ENCODE data around the gene GPR141. TPM values are rescaled to one million over a fixed set of nuclear protein-coding genes. Genes with fewer than 3 reads are reported as not detected.

The GPR141 gene
- total RNA-seq, 1 donor from 2014 or later: not detected

GRCh38 chr7:37656913-37657530 lies 26.5 kb upstream of the GPR141 start:
- no peaks in the 10 kb centered on the region for H3K36me3 Mint-ChIP-seq
- H3K27me3 Mint-ChIP-seq: peaks cover 4% of the 10 kb centered on the region
- H3K4me1 Mint-ChIP-seq (ENCODE audit: unreplicated experiment): no peaks in the 10 kb centered on the region
- no peak for DNase-seq (ENCODE audit: extremely low spot score, unreplicated experiment)
- H3K27ac Mint-ChIP-seq: no peak overlapping the region
- no peak overlapping the region for H3K4me3 Mint-ChIP-seq
- H3K9me3 Mint-ChIP-seq: no peaks in the 10 kb centered on the region
- no peak for TF ChIP-seq CTCF (conservative IDR thresholded peaks at IDR 0.05)

- Mint-ChIP-seq H3K9me3 (no peaks in the 10 kb centered on the region), H3K4me1 (ENCODE audit: unreplicated experiment) (no peaks in the 10 kb centered on the region), H3K27ac (no peak overlapping the region), H3K4me3 (no peak overlapping the region), H3K27me3 (peaks cover 4% of the 10 kb centered on the region), H3K36me3 (no peaks in the 10 kb centered on the region)
- no peak for TF ChIP-seq CTCF (conservative IDR thresholded peaks at IDR 0.05)
- no peak for DNase-seq (ENCODE audit: extremely low spot score, unreplicated experiment)
Measured at GRCh38 chr7:37657816-37658215, 25.8 kb upstream of the GPR141 start.

GRCh38 chr7:37659971-37660565 lies 23.5 kb upstream of the GPR141 start:
- Mint-ChIP-seq H3K9me3 (no peaks in the 10 kb centered on the region), H3K4me1 (ENCODE audit: unreplicated experiment) (no peaks in the 10 kb centered on the region), H3K27me3 (peaks cover 2% of the 10 kb centered on the region), H3K36me3 (no peaks in the 10 kb centered on the region), H3K27ac (no peak overlapping the region), H3K4me3 (no peak overlapping the region)
- no peak for DNase-seq (ENCODE audit: extremely low spot score, unreplicated experiment)
- no peak for TF ChIP-seq CTCF (conservative IDR thresholded peaks at IDR 0.05)

GRCh38 chr7:37660614-37661013 lies 23.0 kb upstream of the GPR141 start:
- no peak overlapping the region for H3K27ac Mint-ChIP-seq
- DNase-seq (ENCODE audit: extremely low spot score, unreplicated experiment): no peak
- no peak for TF ChIP-seq CTCF (conservative IDR thresholded peaks at IDR 0.05)
- H3K9me3 Mint-ChIP-seq: no peaks in the 10 kb centered on the region
- no peak overlapping the region for H3K4me3 Mint-ChIP-seq
- no peaks in the 10 kb centered on the region for H3K4me1 Mint-ChIP-seq (ENCODE audit: unreplicated experiment)
- peaks cover 4% of the 10 kb centered on the region for H3K27me3 Mint-ChIP-seq
- no peaks in the 10 kb centered on the region for H3K36me3 Mint-ChIP-seq

GRCh38 chr7:37663693-37664092 lies 19.9 kb upstream of the GPR141 start:
- H3K4me1 Mint-ChIP-seq (ENCODE audit: unreplicated experiment): no peaks in the 10 kb centered on the region
- no peak for DNase-seq (ENCODE audit: extremely low spot score, unreplicated experiment)
- H3K27ac Mint-ChIP-seq: no peak overlapping the region
- H3K36me3 Mint-ChIP-seq: no peaks in the 10 kb centered on the region
- no peak overlapping the region for H3K4me3 Mint-ChIP-seq
- H3K9me3 Mint-ChIP-seq: no peaks in the 10 kb centered on the region
- TF ChIP-seq CTCF (conservative IDR thresholded peaks at IDR 0.05): no peak
- peaks cover 7% of the 10 kb centered on the region for H3K27me3 Mint-ChIP-seq
